Neural progenitor cell (in vitro differentiated cells): ENCODE data around the gene PMEPA1. TPM values are rescaled to one million over a fixed set of nuclear protein-coding genes. Genes with fewer than 3 reads are reported as not detected.

ENCODE experiments used
- DNase-seq: peaks from one replicate; pipeline ENCODE4 v3.0.0-alpha.2; 2016; ENCODE audit warnings: low spot score
- H2AFZ ChIP-seq: fragments of 200-600 bp; sonication (generic); replicated peaks from 2 replicates; pipeline ENCODE4 v1.6.1; 2016; ENCODE audit warnings: antibody characterized with exemption
- H3F3A ChIP-seq: fragments of 200-600 bp; sonication (generic); 2 replicates; pipeline ENCODE4 v1.6.1; 2016; ENCODE audit warnings: antibody characterized with exemption, low read depth
- H3K27ac ChIP-seq: fragments of 200-600 bp; sonication (generic); 2 replicates; pipeline ENCODE4 v1.5.1; 2016; ENCODE audit warnings: mild to moderate bottlenecking
- H3K27me3 ChIP-seq: fragments of 200-600 bp; sonication (generic); 2 replicates; pipeline ENCODE4 v1.6.1; 2016; ENCODE audit warnings: mild to moderate bottlenecking, moderate library complexity
- H3K36me3 ChIP-seq: fragments of 200-600 bp; sonication (generic); 2 replicates; pipeline ENCODE4 v1.5.1; 2016
- H3K4me1 ChIP-seq: fragments of 200-600 bp; sonication (generic); 2 replicates; pipeline ENCODE4 v1.6.1; 2016; ENCODE audit warnings: mixed run types
- H3K4me2 ChIP-seq: fragments of 200-600 bp; sonication (generic); 2 replicates; pipeline ENCODE4 v1.6.1; 2016
- H3K4me3 ChIP-seq: fragments of 200-600 bp; sonication (generic); 2 replicates; pipeline ENCODE4 v1.5.1; 2016
- H3K79me2 ChIP-seq: fragments of 200-600 bp; sonication (generic); 2 replicates; pipeline ENCODE4 v1.6.1; 2016; ENCODE audit warnings: low read depth
- H3K9ac ChIP-seq: fragments of 200-600 bp; sonication (generic); 2 replicates; pipeline ENCODE4 v1.6.1; 2016
- H3K9me3 ChIP-seq: fragments of 200-600 bp; sonication (generic); 2 replicates; pipeline ENCODE4 v1.5.1; 2016; ENCODE audit warnings: low read depth
- H4K20me1 ChIP-seq: fragments of 200-600 bp; sonication (generic); 2 replicates; pipeline ENCODE4 v1.6.1; 2016; ENCODE audit warnings: low read depth
- H3K27ac Mint-ChIP-seq: 3 replicates; pipeline ENCODE4 v1.8.0; 2021; ENCODE audit warnings: mixed read lengths
- H3K27me3 Mint-ChIP-seq: 2 replicates; pipeline ENCODE4 v1.8.0; 2022; ENCODE audit warnings: low read depth, mild to moderate bottlenecking, inconsistent platforms, moderate library complexity, mixed read lengths; ENCODE audit not compliant: insufficient read depth
- H3K36me3 Mint-ChIP-seq: 3 replicates; pipeline ENCODE4 v1.8.0; 2021; ENCODE audit warnings: mixed read lengths
- H3K4me1 Mint-ChIP-seq: 3 replicates; pipeline ENCODE4 v1.8.0; 2021; ENCODE audit warnings: mixed read lengths
- H3K4me3 Mint-ChIP-seq: 3 replicates; pipeline ENCODE4 v1.8.0; 2021; ENCODE audit warnings: mild to moderate bottlenecking, moderate library complexity, mixed read lengths
- H3K9me3 Mint-ChIP-seq: 3 replicates; pipeline ENCODE4 v1.8.0; 2020; ENCODE audit warnings: mixed read lengths
- CTCF ChIP-seq: fragments of 200-600 bp; sonication (generic); IDR thresholded peaks from 2 replicates; pipeline ENCODE4 v1.5.1; 2017; ENCODE audit warnings: antibody characterized with exemption, mild to moderate bottlenecking
- EZH2 ChIP-seq: fragments of 200-600 bp; sonication (generic); IDR thresholded peaks from 2 replicates; pipeline ENCODE4 v1.6.1; 2017; ENCODE audit warnings: antibody characterized with exemption, mild to moderate bottlenecking, moderate library complexity
- EZH2phosphoT487 ChIP-seq: fragments of 200-600 bp; sonication (generic); IDR thresholded peaks from 2 replicates; pipeline ENCODE4 v1.6.1; 2017; ENCODE audit warnings: antibody characterized with exemption
- total RNA-seq: library from RNA; depleted of rRNA; stranded (reverse); fragments of >200 nt; gene quantifications from 2 replicates; pipeline ENCODE4 v1.2.3, GENCODE V29; 2015; ENCODE audit warnings: low replicate concordance

PMEPA1 gene
- total RNA-seq, 1 donor from 2014 or later, result 1.7 TPM

- H4K20me1 ChIP-seq, result no peaks in the 10 kb centered on the region
- H3K4me1 Mint-ChIP-seq, result peaks cover 7% of the 10 kb centered on the region
- H3K27ac ChIP-seq, result no peak overlapping the region
- H3K4me1 ChIP-seq, result peaks cover 4% of the 10 kb centered on the region
- H3K4me3 ChIP-seq, result no peak overlapping the region
- H3K36me3 Mint-ChIP-seq, result no peaks in the 10 kb centered on the region
- TF ChIP-seq CTCF (no peak), EZH2 (no peak), EZH2phosphoT487 (no peak)
- no peaks in the 10 kb centered on the region for H3K9me3 ChIP-seq
- H3F3A ChIP-seq, result no peaks in the 10 kb centered on the region
- no peaks in the 10 kb centered on the region for H3K36me3 ChIP-seq
- peaks cover 13% of the 10 kb centered on the region for H3K27me3 Mint-ChIP-seq
- H3K27ac Mint-ChIP-seq, result no peak overlapping the region
- no peaks in the 10 kb centered on the region for H3K27me3 ChIP-seq
- peaks cover 2% of the 10 kb centered on the region for H3K9me3 Mint-ChIP-seq
- DNase-seq, result no peak
- no peak overlapping the region for H3K4me3 Mint-ChIP-seq
- H3K4me2 ChIP-seq, result no peak overlapping the region
- H3K9ac ChIP-seq, result no peak overlapping the region
- no peaks in the 10 kb centered on the region for H3K79me2 ChIP-seq
- H2AFZ ChIP-seq, result no peak overlapping the region
Measured at GRCh38 chr20:57749131-57749690, 39.4 kb upstream of the PMEPA1 start.

- no peak overlapping the region for H3K4me3 ChIP-seq
- no peaks in the 10 kb centered on the region for H4K20me1 ChIP-seq
- H3K36me3 Mint-ChIP-seq, result no peaks in the 10 kb centered on the region
- no peak overlapping the region for H3K4me2 ChIP-seq
- DNase-seq, result peak; percentile 32
- H2AFZ ChIP-seq, result no peak overlapping the region
- no peaks in the 10 kb centered on the region for H3F3A ChIP-seq
- H3K4me1 Mint-ChIP-seq, result peaks cover 7% of the 10 kb centered on the region
- H3K4me1 ChIP-seq, result peaks cover 4% of the 10 kb centered on the region
- H3K9ac ChIP-seq, result no peak overlapping the region
- H3K36me3 ChIP-seq, result no peaks in the 10 kb centered on the region
- TF ChIP-seq EZH2phosphoT487, result no peak
- no peaks in the 10 kb centered on the region for H3K27me3 ChIP-seq
- peaks cover 2% of the 10 kb centered on the region for H3K9me3 Mint-ChIP-seq
- H3K79me2 ChIP-seq, result no peaks in the 10 kb centered on the region
- H3K27ac ChIP-seq, result no peak overlapping the region
- no peak overlapping the region for H3K27ac Mint-ChIP-seq
- peaks cover 16% of the 10 kb centered on the region for H3K27me3 Mint-ChIP-seq
- H3K4me3 Mint-ChIP-seq, result no peak overlapping the region
- H3K9me3 ChIP-seq, result no peaks in the 10 kb centered on the region
Measured at GRCh38 chr20:57748601-57749130, 38.9 kb upstream of the PMEPA1 start.

- H3K27ac Mint-ChIP-seq, result no peak overlapping the region
- H3F3A ChIP-seq, result no peaks in the 10 kb centered on the region
- H3K79me2 ChIP-seq, result no peaks in the 10 kb centered on the region
- H3K4me2 ChIP-seq, result no peak overlapping the region
- H4K20me1 ChIP-seq, result no peaks in the 10 kb centered on the region
- no peak overlapping the region for H3K4me3 Mint-ChIP-seq
- peaks cover 7% of the 10 kb centered on the region for H3K4me1 Mint-ChIP-seq
- H3K4me1 ChIP-seq, result peaks cover 4% of the 10 kb centered on the region
- no peak overlapping the region for H3K9ac ChIP-seq
- peak; percentile 29 for DNase-seq
- H3K9me3 ChIP-seq, result no peaks in the 10 kb centered on the region
- H2AFZ ChIP-seq, result no peak overlapping the region
- peaks cover 12% of the 10 kb centered on the region for H3K27me3 Mint-ChIP-seq
- H3K9me3 Mint-ChIP-seq, result no peaks in the 10 kb centered on the region
- H3K36me3 Mint-ChIP-seq, result no peaks in the 10 kb centered on the region
- no peak overlapping the region for H3K27ac ChIP-seq
- no peak for TF ChIP-seq CTCF
- TF ChIP-seq EZH2phosphoT487, result no peak
- TF ChIP-seq EZH2, result no peak
- no peaks in the 10 kb centered on the region for H3K36me3 ChIP-seq
- no peak overlapping the region for H3K4me3 ChIP-seq
- no peaks in the 10 kb centered on the region for H3K27me3 ChIP-seq
Measured at GRCh38 chr20:57747861-57748481, 38.2 kb upstream of the PMEPA1 start.

GRCh38 chr20:57746832-57747404 is 37.1 kb upstream of the PMEPA1 start:
- no peaks in the 10 kb centered on the region for H3K9me3 ChIP-seq
- H3K4me3 ChIP-seq, result no peak overlapping the region
- Mint-ChIP-seq H3K4me3 (no peak overlapping the region), H3K27me3 (peaks cover 12% of the 10 kb centered on the region), H3K27ac (no peak overlapping the region), H3K9me3 (no peaks in the 10 kb centered on the region), H3K4me1 (peaks cover 7% of the 10 kb centered on the region), H3K36me3 (no peaks in the 10 kb centered on the region)
- H3K4me1 ChIP-seq, result peaks cover 4% of the 10 kb centered on the region
- H3K9ac ChIP-seq, result no peak overlapping the region
- H3K27me3 ChIP-seq, result no peaks in the 10 kb centered on the region
- H3F3A ChIP-seq, result no peaks in the 10 kb centered on the region
- H3K4me2 ChIP-seq, result no peak overlapping the region
- H3K36me3 ChIP-seq, result no peaks in the 10 kb centered on the region
- no peaks in the 10 kb centered on the region for H3K79me2 ChIP-seq
- no peaks in the 10 kb centered on the region for H4K20me1 ChIP-seq
- H3K27ac ChIP-seq, result no peak overlapping the region
- H2AFZ ChIP-seq, result no peak overlapping the region
- DNase-seq, result no peak
- TF ChIP-seq CTCF (no peak), EZH2 (no peak), EZH2phosphoT487 (no peak)
